ENCODE measurements around the gene NAA38.
"Not testable (repeated sequence)": the region's sequence is repeated elsewhere in the genome, so short reads cannot be mapped to it uniquely, and the experiment has no call there.

Gene NAA38

DNA sequence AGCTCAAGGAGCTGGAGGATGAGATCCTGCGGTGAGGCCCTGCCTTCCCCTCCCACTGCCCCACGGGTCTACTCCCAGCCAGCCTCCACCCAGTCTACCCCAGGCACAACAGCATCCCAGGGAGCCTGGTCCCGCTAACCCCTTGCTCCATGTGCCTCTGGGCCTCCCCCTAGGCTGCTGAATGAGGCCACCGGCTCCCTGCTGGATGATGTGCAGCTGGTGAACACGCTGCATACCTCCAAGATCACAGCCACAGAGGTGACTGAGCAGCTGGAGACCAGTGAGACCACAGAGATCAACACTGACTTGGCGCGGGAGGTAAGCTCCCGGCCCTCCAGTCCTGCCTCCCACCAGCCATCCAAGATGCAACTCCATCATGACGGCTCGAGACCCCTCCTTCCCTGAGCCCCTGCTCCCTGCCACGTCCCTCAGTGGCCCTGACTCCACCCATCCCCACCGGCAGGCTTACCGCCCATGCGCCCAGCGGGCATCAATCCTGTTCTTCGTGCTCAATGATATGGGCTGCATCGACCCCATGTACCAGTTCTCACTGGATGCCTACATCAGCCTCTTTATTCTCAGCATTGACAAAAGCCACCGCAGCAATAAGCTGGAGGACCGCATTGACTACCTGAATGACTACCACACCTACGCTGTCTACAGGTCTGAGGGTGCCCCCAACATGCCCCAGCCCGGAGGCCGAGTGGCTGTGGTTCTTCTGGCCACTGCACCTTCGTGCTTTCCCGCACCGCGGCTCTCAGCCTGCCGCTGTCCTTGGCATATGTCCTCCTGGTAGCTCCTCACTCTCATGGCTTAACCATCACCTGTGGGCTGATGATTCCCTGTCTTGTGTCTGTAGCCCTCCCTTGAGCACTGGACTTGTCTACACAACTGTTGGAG is 38.4 kb downstream of the NAA38 start:
- DNase-seq, result no peak

DNA sequence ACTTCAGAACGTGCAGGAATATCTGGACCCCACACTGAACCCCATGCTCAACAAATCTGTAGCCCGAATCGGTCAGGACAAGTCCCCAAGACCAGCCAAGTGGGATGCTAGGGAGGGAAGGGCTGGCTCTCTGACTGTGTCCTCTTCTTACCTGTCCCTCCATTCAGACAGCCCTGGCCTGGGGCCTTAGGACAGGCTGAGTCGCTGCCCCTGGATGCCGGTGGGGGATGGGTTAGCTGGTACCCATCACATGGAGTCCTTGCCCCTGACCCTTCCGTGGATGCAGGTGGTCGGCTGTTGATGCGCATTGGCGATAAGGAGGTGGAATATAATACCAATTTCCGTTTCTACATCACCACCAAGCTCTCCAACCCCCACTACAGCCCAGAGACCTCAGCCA is 39.3 kb downstream of the NAA38 start:
- no peak for DNase-seq

DNA sequence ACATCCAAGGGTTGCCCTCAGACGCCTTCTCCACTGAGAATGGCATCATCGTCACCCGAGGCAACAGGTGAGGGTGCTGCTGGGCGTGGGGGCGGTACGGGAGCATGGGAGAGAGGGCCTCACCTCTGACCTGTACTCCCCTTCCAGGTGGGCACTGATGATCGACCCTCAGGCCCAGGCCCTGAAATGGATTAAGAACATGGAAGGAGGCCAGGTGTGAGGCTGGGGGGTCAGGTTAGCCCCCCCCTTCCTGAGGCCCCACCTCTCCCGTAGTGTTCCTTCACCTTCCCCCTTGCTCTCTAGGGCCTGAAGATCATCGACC is 39.8 kb downstream of the NAA38 start:
- DNase-seq, result no peak

DNA sequence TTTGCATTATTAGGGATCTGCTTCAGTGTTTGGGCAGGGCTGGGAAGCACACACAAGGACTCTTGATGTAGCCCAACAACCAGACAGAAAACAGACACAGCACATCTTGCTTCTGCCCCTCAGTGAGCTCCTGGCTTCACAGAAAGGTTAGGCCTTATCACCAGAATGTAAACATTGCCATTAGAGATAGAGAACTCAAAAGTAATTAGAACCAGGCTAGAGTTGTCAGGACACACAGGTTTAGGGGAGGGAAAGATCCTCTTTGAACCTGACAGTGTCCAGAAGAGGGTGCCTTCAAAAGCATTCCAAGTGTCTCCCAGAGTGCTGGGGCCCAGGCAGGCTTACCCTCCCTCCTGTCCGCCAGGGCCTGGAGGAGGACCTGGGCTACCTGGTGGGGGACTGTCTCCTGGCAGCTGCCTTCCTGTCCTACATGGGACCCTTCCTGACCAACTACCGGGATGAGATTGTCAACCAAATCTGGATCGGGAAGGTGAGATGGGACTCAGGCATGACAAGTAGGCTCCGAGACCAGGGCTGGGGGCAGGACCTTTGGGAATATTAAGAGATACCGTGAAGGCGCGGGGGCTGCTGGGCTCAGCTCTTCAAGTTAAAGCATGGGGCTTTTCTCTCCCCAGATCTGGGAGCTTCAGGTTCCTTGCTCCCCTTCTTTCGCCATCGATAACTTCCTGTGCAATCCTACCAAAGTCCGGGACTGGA is 40.3 kb downstream of the NAA38 start:
- DNase-seq, result no peak

DNA sequence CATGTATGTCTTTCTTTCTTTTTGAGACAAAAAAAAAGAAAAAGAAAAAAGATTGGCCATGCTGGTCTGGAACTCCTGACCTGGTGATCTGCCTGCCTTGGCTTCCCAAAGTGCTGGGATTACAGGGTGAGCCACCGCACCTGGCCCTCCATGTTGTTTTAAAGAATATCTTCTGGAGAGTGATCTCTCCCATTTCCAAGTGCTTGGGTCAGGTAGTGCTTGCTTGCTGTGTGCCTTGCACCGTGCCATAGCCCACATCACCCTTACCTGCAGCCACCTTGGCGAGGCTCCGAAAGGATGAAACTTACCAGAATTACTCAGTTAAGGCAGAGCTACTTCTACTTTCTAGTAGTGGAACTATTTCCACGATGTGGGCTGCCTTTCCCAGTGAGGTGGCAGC is 42.4 kb downstream of the NAA38 start:
- no peak for DNase-seq

DNA sequence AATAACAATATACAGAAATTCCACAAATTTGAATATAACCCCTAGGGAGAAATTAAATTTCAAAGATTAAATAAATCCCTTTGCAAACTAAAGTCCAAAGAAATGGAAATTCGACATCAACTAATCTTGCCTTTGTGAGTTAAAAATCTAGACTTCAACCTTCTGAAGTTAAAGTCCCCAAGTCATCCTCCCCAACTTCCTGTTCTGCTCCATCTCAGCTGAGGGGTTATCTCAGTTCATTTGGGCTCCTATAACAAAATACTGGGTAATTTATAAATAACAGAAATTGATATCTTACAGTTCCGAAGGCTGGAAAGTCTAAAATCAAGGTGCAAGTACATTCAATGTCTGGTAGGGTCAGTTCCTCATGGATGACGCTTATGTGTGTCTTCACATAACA is 46.1 kb downstream of the NAA38 start:
- no peak for DNase-seq

DNA sequence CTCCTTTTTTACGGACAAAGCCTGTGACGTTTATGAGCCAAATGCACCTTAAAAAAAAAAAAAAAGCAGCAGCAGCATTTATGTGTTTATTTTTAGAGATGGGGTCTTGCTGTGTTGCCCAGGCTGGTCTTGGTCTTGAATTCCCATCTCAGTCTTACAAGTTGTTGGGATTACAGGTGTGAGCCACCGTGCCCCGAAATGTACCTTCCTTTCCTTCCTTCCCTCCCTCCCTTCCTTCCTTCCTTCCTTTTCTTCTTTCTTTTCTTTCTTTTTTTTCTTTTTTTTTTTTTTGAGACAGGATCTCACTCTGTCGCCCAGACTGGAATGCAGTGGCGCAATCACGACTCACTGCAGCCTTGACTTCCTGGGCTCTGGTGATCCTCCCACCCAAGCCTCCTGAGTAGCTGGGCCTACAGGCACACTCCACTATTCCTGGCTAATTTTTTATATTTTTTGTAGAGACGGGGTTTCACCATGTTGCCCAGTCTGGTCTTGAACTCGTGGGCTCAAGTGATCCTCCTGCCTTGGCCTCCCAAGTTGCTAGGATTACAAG is 47.5 kb downstream of the NAA38 start:
- DNase-seq, result not testable (repeated sequence)

DNA sequence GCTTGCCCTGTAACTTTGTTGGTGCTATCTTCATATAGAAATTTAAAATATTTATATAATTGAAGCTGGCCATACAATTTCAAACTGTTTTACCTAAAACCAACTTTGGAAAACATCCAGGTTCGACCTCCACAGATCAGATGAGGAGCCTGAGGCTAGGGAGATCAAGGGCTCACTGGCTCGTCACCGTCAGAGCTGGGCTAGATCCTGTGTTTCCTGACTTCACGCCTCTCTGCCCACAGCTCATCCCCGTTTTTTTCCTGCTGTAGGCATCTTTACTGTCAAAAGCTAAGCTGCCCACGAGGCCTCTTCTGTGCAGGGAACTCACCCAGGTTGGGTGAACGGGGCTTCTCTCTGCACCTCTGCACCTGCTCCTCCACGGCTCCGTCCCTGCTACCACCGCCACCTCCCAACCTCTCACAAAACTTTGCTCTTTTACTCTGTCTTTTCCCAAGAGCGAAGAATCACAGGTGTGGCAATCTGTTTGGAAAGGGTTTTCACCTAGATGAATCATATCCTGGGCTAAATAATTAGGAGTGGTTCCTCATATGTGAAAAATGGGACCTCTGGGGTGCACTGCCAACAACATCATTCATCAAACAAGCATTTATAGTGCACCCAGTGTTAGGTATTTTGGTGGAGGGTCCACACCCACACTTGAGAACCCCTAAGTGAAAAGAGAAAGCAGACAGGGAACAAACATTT is 48.1 kb downstream of the NAA38 start:
- DNase-seq, result no peak

DNA sequence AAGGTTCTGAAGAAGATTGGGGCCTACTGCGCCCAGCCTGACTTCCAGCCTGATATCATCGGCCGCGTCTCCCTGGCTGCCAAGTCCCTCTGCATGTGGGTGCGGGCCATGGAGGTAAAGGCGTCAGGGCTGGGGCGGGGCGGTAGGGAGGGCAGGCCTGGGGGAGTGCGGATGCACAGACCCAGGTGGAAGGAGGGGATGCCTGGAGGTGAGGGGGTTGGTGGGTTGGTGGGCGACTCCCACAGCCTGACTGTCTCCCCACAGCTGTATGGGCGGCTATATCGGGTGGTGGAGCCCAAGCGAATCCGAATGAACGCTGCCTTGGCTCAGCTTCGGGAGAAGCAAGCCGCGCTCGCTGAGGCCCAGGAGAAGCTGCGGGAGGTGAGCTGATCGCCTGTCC is 50.2 kb downstream of the NAA38 start:
- DNase-seq, result no peak
